HCT116 (cell line): ENCODE measurements around the gene DRD2. TPM values are rescaled to one million over a fixed set of nuclear protein-coding genes. Genes with fewer than 3 reads are reported as not detected.
A peak's percentile ranks its signal among the peaks of the same experiment; 100 is the strongest.

Experiments used
- ATAC-seq: fragments of 200-7000 bp; cut with Tn5 transposase; 2 replicates; pipeline ENCODE4 v1.9.1; 2020; ENCODE audit warnings: mild to moderate bottlenecking, moderate library complexity
- BruUV-seq: library from RNA; stranded (reverse); fragments of 400-500 nt; replicated peaks from 2 replicates; lab custom pipeline; 2021; lab: Mats Ljungman, UMichigan
- CTCF ChIA-PET: fragments of 300-600 bp; sonication (Branson Sonifier 250); formaldehyde crosslinking; loops from one replicate; lab custom pipeline; 2021; ENCODE audit warnings: antibody characterized with exemption; lab: Charles Lee
- POLR2A ChIA-PET: fragments of 300-600, 350-600 bp; sonication (Branson Sonifier 250); formaldehyde crosslinking; loops from one replicate; lab custom pipeline; 2021; ENCODE audit warnings: antibody characterized with exemption; lab: Charles Lee
- RAD21 ChIA-PET, 2 experiments: fragments of 300-600 bp; sonication (Branson Sonifier 250); formaldehyde crosslinking; loops; one replicate each; lab custom pipeline; 2023; ENCODE audit warnings: low total read pairs in 2 of 2; ENCODE audit not compliant: uncharacterized antibody in 2 of 2, unreplicated experiment in 2 of 2, low non-redundant PET in 1 of 2; lab: Charles Lee
- DNase-seq: peaks from one replicate; pipeline ENCODE4 v3.0.0-alpha.2; 2010; ENCODE audit warnings: low read depth, low spot score
- H2AFZ ChIP-seq: fragments of 200-600 bp; shearing (Covaris generic), sonication (generic); 2 replicates; pipeline ENCODE4 v1.6.1; 2017; ENCODE audit warnings: low read depth, mixed run types, mixed read lengths, antibody characterized with exemption, low read length; ENCODE audit not compliant: poor library complexity, severe bottlenecking
- H3K27ac ChIP-seq: 2 replicates; pipeline ENCODE4 v1.5.1; 2012; ENCODE audit warnings: low read depth, low read length
- H3K27me3 ChIP-seq: fragments of 200-600 bp; sonication (generic); 2 replicates; pipeline ENCODE4 v1.6.1; 2016; ENCODE audit warnings: mixed run types, low read length, mixed read lengths; ENCODE audit not compliant: insufficient read depth
- H3K36me3 ChIP-seq, 2 experiments: fragments of 200-500 bp in 1 of 2; fragments of 200-600 bp in 1 of 2; sonication (Bioruptor generic) in 1 of 2; sonication (generic) in 1 of 2; 2 replicates each; pipeline versions ENCODE4 v1.5.1 to v1.6.1; 2014 to 2016; ENCODE audit warnings: low read length in 2 of 2, inconsistent platforms in 1 of 2, mixed read lengths in 1 of 2, mixed run types in 1 of 2; ENCODE audit not compliant: insufficient read depth in 2 of 2, control insufficient read depth in 1 of 2
- H3K4me1 ChIP-seq, 2 experiments: fragments of 200-600 bp in 1 of 2; sonication (generic) in 1 of 2; 2 replicates each; pipeline versions ENCODE4 v1.5.1 to v1.6.1; 2012 to 2017; ENCODE audit warnings: low read length in 2 of 2, inconsistent platforms in 1 of 2, mild to moderate bottlenecking in 1 of 2, mixed read lengths in 1 of 2, mixed run types in 1 of 2, moderate library complexity in 1 of 2; ENCODE audit not compliant: insufficient read depth in 2 of 2, control insufficient read depth in 1 of 2
- H3K4me2 ChIP-seq: fragments of 200-600 bp; sonication (generic); 2 replicates; pipeline ENCODE4 v1.6.1; 2017; ENCODE audit warnings: mixed run types, low read length, mixed read lengths
- H3K4me3 ChIP-seq, 2 experiments: fragments of 200-600 bp in 1 of 2; sonication (generic) in 1 of 2; replicated peaks in 1 of 2; 2 replicates each; pipeline ENCODE4 v1.5.1; 2011 to 2016; ENCODE audit warnings: low read length in 2 of 2, control low read depth in 1 of 2, low read depth in 1 of 2, mild to moderate bottlenecking in 1 of 2, mixed read lengths in 1 of 2, mixed run types in 1 of 2
- H3K79me2 ChIP-seq: fragments of 200-600 bp; sonication (generic); 2 replicates; pipeline ENCODE4 v1.6.1; 2017; ENCODE audit warnings: mild to moderate bottlenecking, mixed run types, low read length, moderate library complexity, mixed read lengths; ENCODE audit not compliant: insufficient read depth
- H3K9ac ChIP-seq: fragments of 200-600 bp; sonication (generic); 2 replicates; pipeline ENCODE4 v1.6.1; 2016; ENCODE audit warnings: low read length, mixed read lengths
- H3K9me2 ChIP-seq: fragments of 200-600 bp; sonication (generic), shearing (Covaris generic); 2 replicates; pipeline ENCODE4 v1.6.1; 2017; ENCODE audit warnings: mixed run types, mild to moderate bottlenecking, moderate library complexity; ENCODE audit not compliant: insufficient read depth
- H3K9me3 ChIP-seq, 2 experiments: fragments of 200-500 bp in 1 of 2; fragments of 200-600 bp in 1 of 2; sonication (Bioruptor generic) in 1 of 2; sonication (generic) in 1 of 2; 2 replicates each; pipeline ENCODE4 v1.6.1; 2014 to 2017; ENCODE audit warnings: low read length in 2 of 2, mixed read lengths in 2 of 2, inconsistent platforms in 1 of 2, low read depth in 1 of 2, mild to moderate bottlenecking in 1 of 2, mixed run types in 1 of 2, moderate library complexity in 1 of 2; ENCODE audit not compliant: control insufficient read depth in 1 of 2, insufficient read depth in 1 of 2
- H4K20me1 ChIP-seq: fragments of 200-600 bp; sonication (generic), shearing (Covaris generic); 2 replicates; pipeline ENCODE4 v1.6.1; 2017; ENCODE audit warnings: mixed run types, mild to moderate bottlenecking, moderate library complexity; ENCODE audit not compliant: insufficient read depth
- ATF3 ChIP-seq: IDR thresholded peaks from 2 replicates; pipeline ENCODE4 v1.6.1; 2012
- CBX3 ChIP-seq: IDR thresholded peaks from 2 replicates; pipeline ENCODE4 v1.6.1; 2012; ENCODE audit warnings: low read depth
- CEBPB ChIP-seq: IDR thresholded peaks from 2 replicates; pipeline ENCODE4 v1.6.1; 2012; ENCODE audit warnings: low read depth
- CTCF ChIP-seq, 3 experiments: fragments of 200-600 bp in 1 of 3; sonication (generic) in 1 of 3; IDR thresholded peaks in 2 of 3; conservative IDR thresholded peaks in 1 of 3; 2 replicates each; pipeline ENCODE4 v1.5.1; 2012 to 2017; ENCODE audit warnings: low read depth in 2 of 3, low read length in 2 of 3, antibody characterized with exemption in 1 of 3, borderline replicate concordance in 1 of 3, control low read depth in 1 of 3, mild to moderate bottlenecking in 1 of 3, mixed read lengths in 1 of 3, mixed run types in 1 of 3, moderate library complexity in 1 of 3; ENCODE audit not compliant: insufficient read depth in 1 of 3
- EZH2phosphoT487 ChIP-seq: fragments of 200-600 bp; IDR thresholded peaks from 2 replicates; pipeline ENCODE4 v1.6.1; 2018; ENCODE audit warnings: antibody characterized with exemption, borderline replicate concordance
- FOSL1 ChIP-seq: IDR thresholded peaks from 2 replicates; pipeline ENCODE4 v1.6.1; 2012; ENCODE audit warnings: low read depth
- JUND ChIP-seq: IDR thresholded peaks from 2 replicates; pipeline ENCODE4 v1.6.1; 2012
- MAX ChIP-seq: IDR thresholded peaks from 2 replicates; pipeline ENCODE4 v1.6.1; 2012
- POLR2AphosphoS5 ChIP-seq: IDR thresholded peaks from 2 replicates; pipeline ENCODE4 v1.6.1; 2011; ENCODE audit warnings: mild to moderate bottlenecking, low read depth, low read length, moderate library complexity
- RAD21 ChIP-seq: IDR thresholded peaks from 2 replicates; pipeline ENCODE4 v1.6.1; 2012; ENCODE audit warnings: low read depth, mild to moderate bottlenecking
- REST ChIP-seq: IDR thresholded peaks from 2 replicates; pipeline ENCODE4 v1.6.1; 2012; ENCODE audit warnings: low read depth
- SIN3A ChIP-seq: IDR thresholded peaks from 2 replicates; pipeline ENCODE4 v1.6.1; 2012; ENCODE audit warnings: low read depth
- SP1 ChIP-seq: IDR thresholded peaks from 2 replicates; pipeline ENCODE4 v1.6.1; 2012; ENCODE audit warnings: low read depth
- ZBTB33 ChIP-seq: IDR thresholded peaks from 2 replicates; pipeline ENCODE4 v1.6.1; 2011; ENCODE audit warnings: mild to moderate bottlenecking, low read length, moderate library complexity; ENCODE audit not compliant: insufficient replicate concordance; ENCODE audit errors: extremely low read depth
- intact Hi-C: fragments of 100-400 bp; cut with micrococcal nuclease; formaldehyde crosslinking; loops from 2 replicates; pipeline ENCODE4 v1.10.0; 2022
- total RNA-seq: library from RNA; stranded (reverse); gene quantifications from one replicate; pipeline ENCODE4 v1.2.1, GENCODE V29; 2021; ENCODE audit not compliant: unreplicated experiment

DRD2 gene
- total RNA-seq, 1 experiment from 2014 or later: not detected

GRCh38 chr11:113477321-113477720 is 2.1 kb upstream of the DRD2 start:
- DNase-seq: no peak
- TF ChIP-seq POLR2AphosphoS5: no peak
- TF ChIP-seq RAD21: 0 out of 2 replicates have a peak, but pooled peaks have one; percentile 4
- no peaks in the 10 kb centered on the region for H4K20me1 ChIP-seq
- ChIA-PET RAD21 (no interaction called here), CTCF (no interaction called here), POLR2A (no interaction called here)
- H3K4me3 ChIP-seq: no peak overlapping the region
- no peaks in the 10 kb centered on the region for H3K4me1 ChIP-seq
- no peak overlapping the region for H3K9ac ChIP-seq
- no peaks in the 10 kb centered on the region for H3K79me2 ChIP-seq
- H3K27me3 ChIP-seq: peaks cover 48% of the 10 kb centered on the region
- no peaks in the 10 kb centered on the region for H3K36me3 ChIP-seq
- no peak overlapping the region for H3K4me2 ChIP-seq
- H3K9me3 ChIP-seq: no peaks in the 10 kb centered on the region
- ATAC-seq: no peak
- H3K9me2 ChIP-seq: no peaks in the 10 kb centered on the region
- no peak overlapping the region for H2AFZ ChIP-seq
- BruUV-seq: no TSS peak
- intact Hi-C loops: no loop called here
- no peak overlapping the region for H3K27ac ChIP-seq

- Histone ChIP-seq H3K4me2 (no peak overlapping the region), H4K20me1 (no peaks in the 10 kb centered on the region), H3K36me3 (no peaks in the 10 kb centered on the region), H2AFZ (no peak overlapping the region), H3K9ac (no peak overlapping the region), H3K4me1 (no peaks in the 10 kb centered on the region), H3K9me2 (no peaks in the 10 kb centered on the region), H3K79me2 (no peaks in the 10 kb centered on the region), H3K27ac (no peak overlapping the region), H3K27me3 (peaks cover 48% of the 10 kb centered on the region), H3K4me3 (no peak overlapping the region), H3K9me3 (no peaks in the 10 kb centered on the region)
- RAD21 ChIA-PET: no interaction called here
- intact Hi-C loops: no loop called here
- DNase-seq (no peak), ATAC-seq (no peak)
- no TSS peak for BruUV-seq
- CTCF ChIA-PET: no interaction called here
- POLR2A ChIA-PET: no interaction called here
- no peak for TF ChIP-seq MAX
- TF ChIP-seq ZBTB33: no peak
- no peak for TF ChIP-seq SIN3A
- TF ChIP-seq JUND: no peak
- no peak for TF ChIP-seq SP1
- no peak for TF ChIP-seq CBX3
- TF ChIP-seq CTCF (IDR thresholded peaks at IDR 0.05 in 2 of 3, conservative IDR thresholded peaks at IDR 0.05 in 1 of 3; ENCODE audit: borderline replicate concordance in 1 of 3, insufficient read depth in 1 of 3, low read depth in 2 of 3, low read length in 2 of 3): no peak
- TF ChIP-seq FOSL1: no peak
- TF ChIP-seq EZH2phosphoT487: no peak
- no peak for TF ChIP-seq REST
- no peak for TF ChIP-seq ATF3
- TF ChIP-seq CEBPB: no peak
Observed at GRCh38 chr11:113476553-113476952, 1.4 kb upstream of the DRD2 start.
